ENCODE measurements around the gene KIF1B. TPM values are rescaled to one million over a fixed set of nuclear protein-coding genes. Genes with fewer than 3 reads are reported as not detected.

KIF1B gene
- total and polyA plus RNA-seq, 7 donors, result 31.8 to 391 (median 326) TPM

- intact Hi-C loops (cut with DNase I), result no loop called here
- no peak for DNase-seq
- Histone ChIP-seq H3K36me3 (ENCODE audit: insufficient read depth in 1 of 2, low read depth in 1 of 2) (peaks cover 0 to 3% of the 10 kb centered on the region in 2 donors), H3K27ac (no peak overlapping the region), H3K9me3 (no peaks in the 10 kb centered on the region), H3K27me3 (ENCODE audit: insufficient read depth in 3 of 3, low read length in 2 of 3) (no peaks in the 10 kb centered on the region), H3K4me1 (peaks cover 11% of the 10 kb centered on the region), H3K4me3 (no peak overlapping the region)
- no peak for ATAC-seq
- TF ChIP-seq CTCF (IDR thresholded peaks at IDR 0.05), result no peak
- WGBS, 3 donors, result 87 to 90% (median 88%) methylated on average over 2 of the region's 2 CpGs
Measured at GRCh38 chr1:10316752-10317151, 106.4 kb downstream of the KIF1B start.

- 69 to 88% (median 74%) methylated on average over 1 of the region's 1 CpG for WGBS, 3 donors
- Histone ChIP-seq H3K4me3 (no peak overlapping the region), H3K36me3 (ENCODE audit: insufficient read depth in 1 of 2, low read depth in 1 of 2) (peaks cover 0 to 31% of the 10 kb centered on the region in 2 donors), H3K9me3 (no peaks in the 10 kb centered on the region), H3K27ac (no peak overlapping the region), H3K27me3 (ENCODE audit: insufficient read depth in 3 of 3, low read length in 2 of 3) (no peaks in the 10 kb centered on the region), H3K4me1 (peaks cover 7% of the 10 kb centered on the region)
- no peak for TF ChIP-seq CTCF (IDR thresholded peaks at IDR 0.05)
- ATAC-seq (no peak), DNase-seq (no peak)
- intact Hi-C loops (cut with DNase I), result no loop called here
Measured at GRCh38 chr1:10319750-10320149, 109.4 kb downstream of the KIF1B start.

- WGBS, 3 donors, result 70 to 79% (median 77%) methylated on average over 4 of the region's 4 CpGs
- Histone ChIP-seq H3K27me3 (ENCODE audit: insufficient read depth in 3 of 3, low read length in 2 of 3) (no peaks in the 10 kb centered on the region), H3K27ac (no peak overlapping the region), H3K9me3 (no peaks in the 10 kb centered on the region), H3K36me3 (ENCODE audit: insufficient read depth in 1 of 2, low read depth in 1 of 2) (peaks cover 0 to 36% of the 10 kb centered on the region in 2 donors), H3K4me1 (peaks cover 7% of the 10 kb centered on the region), H3K4me3 (no peak overlapping the region)
- ATAC-seq (no peak), DNase-seq (no peak)
- intact Hi-C loops (cut with DNase I), result no loop called here
- TF ChIP-seq CTCF (IDR thresholded peaks at IDR 0.05), result no peak
Measured at GRCh38 chr1:10320336-10320735, 110.0 kb downstream of the KIF1B start.

GRCh38 chr1:10322821-10323220, 112.5 kb downstream of the KIF1B start:
- no peaks in the 10 kb centered on the region for H3K27me3 ChIP-seq (ENCODE audit: insufficient read depth in 3 of 3, low read length in 2 of 3)
- 94 to 98% (median 95%) methylated on average over 7 of the region's 7 CpGs for WGBS, 3 donors
- DNase-seq (no peak), ATAC-seq (no peak)
- peaks cover 0 to 61% of the 10 kb centered on the region in 2 donors for H3K36me3 ChIP-seq (ENCODE audit: insufficient read depth in 1 of 2, low read depth in 1 of 2)
- TF ChIP-seq CTCF (IDR thresholded peaks at IDR 0.05), result no peak
- intact Hi-C loops (cut with DNase I), result no loop called here
- H3K9me3 ChIP-seq, result no peaks in the 10 kb centered on the region
- no peak overlapping the region for H3K27ac ChIP-seq
- H3K4me3 ChIP-seq, result no peak overlapping the region
- H3K4me1 ChIP-seq, result peaks cover 7% of the 10 kb centered on the region

GRCh38 chr1:10324627-10325026, 114.3 kb downstream of the KIF1B start:
- Histone ChIP-seq H3K27ac (no peak overlapping the region), H3K4me3 (no peak overlapping the region), H3K36me3 (ENCODE audit: insufficient read depth in 1 of 2, low read depth in 1 of 2) (peaks cover 0 to 79% of the 10 kb centered on the region in 2 donors), H3K27me3 (ENCODE audit: insufficient read depth in 3 of 3, low read length in 2 of 3) (no peaks in the 10 kb centered on the region), H3K4me1 (peaks cover 3% of the 10 kb centered on the region), H3K9me3 (no peaks in the 10 kb centered on the region)
- TF ChIP-seq CTCF (IDR thresholded peaks at IDR 0.05), result no peak
- WGBS, 3 donors, result 91 to 92% (median 92%) methylated on average over 6 of the region's 6 CpGs
- ATAC-seq, result no peak
- intact Hi-C loops (cut with DNase I), result no loop called here
- DNase-seq, result no peak
